MM.1S (cell line): ENCODE data around the gene TRIM28.
"Not testable (repeated sequence)": the region's sequence is repeated elsewhere in the genome, so short reads cannot be mapped to it uniquely, and the experiment has no call there.

Experiments
- DNase-seq: peaks from one replicate; pipeline ENCODE4 v3.0.0-alpha.2; 2015
- H2AFZ ChIP-seq: fragments of 300-600 bp; sonication (generic); 2 replicates; pipeline ENCODE4 v1.6.0; 2016; ENCODE audit warnings: antibody characterized with exemption, low read length
- H3F3A ChIP-seq: fragments of 300-600 bp; sonication (generic); 2 replicates; pipeline ENCODE4 v1.6.1; 2016; ENCODE audit warnings: mild to moderate bottlenecking, antibody characterized with exemption, low read length, moderate library complexity, mixed read lengths; ENCODE audit not compliant: insufficient read depth
- H3K27ac ChIP-seq: fragments of 300-600 bp; sonication (generic); 2 replicates; pipeline ENCODE4 v1.5.1; 2016; ENCODE audit warnings: mild to moderate bottlenecking, low read length
- H3K27me3 ChIP-seq: fragments of 300-600 bp; sonication (generic); replicated peaks from 2 replicates; pipeline ENCODE4 v1.6.0; 2016; ENCODE audit warnings: low read length; ENCODE audit not compliant: insufficient read depth
- H3K36me3 ChIP-seq: fragments of 300-600 bp; sonication (generic); replicated peaks from 2 replicates; pipeline ENCODE4 v1.6.1; 2016; ENCODE audit warnings: mild to moderate bottlenecking, low read length, mixed read lengths; ENCODE audit not compliant: insufficient read depth
- H3K4me1 ChIP-seq: fragments of 300-600 bp; sonication (generic); 2 replicates; pipeline ENCODE4 v1.6.1; 2016; ENCODE audit warnings: low read length, mixed read lengths
- H3K4me2 ChIP-seq: fragments of 300-600 bp; sonication (generic); 2 replicates; pipeline ENCODE4 v1.6.0; 2016; ENCODE audit warnings: low read depth, low read length
- H3K4me3 ChIP-seq: fragments of 300-600 bp; sonication (generic); 2 replicates; pipeline ENCODE4 v1.5.1; 2016; ENCODE audit warnings: low read length, mixed read lengths
- H3K79me2 ChIP-seq: fragments of 300-600 bp; sonication (generic); 2 replicates; pipeline ENCODE4 v1.6.1; 2016; ENCODE audit warnings: mixed run types, low read length, mixed read lengths
- H3K9ac ChIP-seq: fragments of 300-600 bp; sonication (generic); 2 replicates; pipeline ENCODE4 v1.6.1; 2016; ENCODE audit warnings: low read length, mixed read lengths
- H3K9me2 ChIP-seq: fragments of 300-600 bp; sonication (generic); replicated peaks from 2 replicates; pipeline ENCODE4 v1.6.1; 2016; ENCODE audit warnings: mild to moderate bottlenecking, low read length, mixed read lengths; ENCODE audit not compliant: insufficient read depth
- H3K9me3 ChIP-seq: fragments of 300-600 bp; sonication (generic); replicated peaks from 2 replicates; pipeline ENCODE4 v1.6.1; 2016; ENCODE audit warnings: mild to moderate bottlenecking, low read length, mixed read lengths; ENCODE audit not compliant: insufficient read depth
- H4K20me1 ChIP-seq: fragments of 300-600 bp; sonication (generic); 2 replicates; pipeline ENCODE4 v1.6.1; 2016; ENCODE audit warnings: mild to moderate bottlenecking, low read length, moderate library complexity, mixed read lengths; ENCODE audit not compliant: insufficient read depth
- CTCF ChIP-seq: fragments of 300-600 bp; sonication (generic); IDR thresholded peaks from 2 replicates; pipeline ENCODE4 v1.5.1; 2016; ENCODE audit warnings: antibody characterized with exemption, low read length, mixed read lengths
- EZH2 ChIP-seq: fragments of 300-600 bp; sonication (generic); optimal IDR thresholded peaks from 2 replicates; pipeline ENCODE3; 2017; ENCODE audit warnings: low read depth, mild to moderate bottlenecking, antibody characterized with exemption, low read length, mixed read lengths
- EZH2phosphoT487 ChIP-seq: fragments of 300-600 bp; sonication (generic); IDR thresholded peaks from 2 replicates; pipeline ENCODE4 v1.6.1; 2018; ENCODE audit warnings: antibody characterized with exemption, low read length

The TRIM28 gene

DNA sequence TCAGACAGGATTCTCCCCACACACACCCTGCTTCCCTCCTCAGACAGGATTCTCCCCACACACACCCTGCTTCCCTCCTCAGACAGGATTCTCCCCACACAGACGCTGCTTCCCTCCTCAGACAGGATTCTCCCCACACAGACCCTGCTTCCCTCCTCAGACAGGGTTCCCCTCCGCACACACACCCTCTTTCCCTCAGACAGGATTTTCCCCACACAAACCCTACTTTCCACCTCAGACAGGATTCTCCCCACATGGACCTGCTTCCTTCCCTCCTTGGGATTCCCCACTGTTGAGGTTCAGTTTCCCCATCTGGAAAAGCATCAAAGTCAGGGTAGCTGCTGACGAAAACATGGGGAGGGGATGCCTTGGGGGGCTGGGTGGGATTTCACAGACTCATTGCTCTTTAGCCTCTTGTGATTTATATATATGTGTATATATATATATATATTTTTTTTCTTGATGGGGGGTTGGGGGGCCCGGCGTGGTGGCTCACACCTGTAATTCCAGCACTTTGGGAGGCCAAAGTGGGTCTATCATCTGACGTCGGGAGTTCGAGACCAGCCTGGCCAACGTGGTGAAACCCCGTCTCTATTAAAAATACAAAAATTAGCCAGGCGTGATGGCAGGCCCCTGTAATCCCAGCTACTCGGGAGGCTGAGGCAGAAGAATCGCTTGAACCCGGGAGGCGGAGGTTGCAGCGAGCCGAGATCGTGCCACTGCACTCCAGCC lies 1.1 kb upstream of the TRIM28 start:
- H3K9ac ChIP-seq, H2AFZ ChIP-seq, H3F3A ChIP-seq, H3K4me3 ChIP-seq, H3K4me2 ChIP-seq, H3K9me2 ChIP-seq, H3K27ac ChIP-seq, H3K9me3 ChIP-seq, DNase-seq: not testable (repeated sequence)
- Histone ChIP-seq H3K79me2 (peaks cover 32% of the 10 kb centered on the region), H3K27me3 (peaks cover 11% of the 10 kb centered on the region), H3K36me3 (peaks cover 15% of the 10 kb centered on the region), H4K20me1 (peaks cover 29% of the 10 kb centered on the region), H3K4me1 (peaks cover 11% of the 10 kb centered on the region)

DNA sequence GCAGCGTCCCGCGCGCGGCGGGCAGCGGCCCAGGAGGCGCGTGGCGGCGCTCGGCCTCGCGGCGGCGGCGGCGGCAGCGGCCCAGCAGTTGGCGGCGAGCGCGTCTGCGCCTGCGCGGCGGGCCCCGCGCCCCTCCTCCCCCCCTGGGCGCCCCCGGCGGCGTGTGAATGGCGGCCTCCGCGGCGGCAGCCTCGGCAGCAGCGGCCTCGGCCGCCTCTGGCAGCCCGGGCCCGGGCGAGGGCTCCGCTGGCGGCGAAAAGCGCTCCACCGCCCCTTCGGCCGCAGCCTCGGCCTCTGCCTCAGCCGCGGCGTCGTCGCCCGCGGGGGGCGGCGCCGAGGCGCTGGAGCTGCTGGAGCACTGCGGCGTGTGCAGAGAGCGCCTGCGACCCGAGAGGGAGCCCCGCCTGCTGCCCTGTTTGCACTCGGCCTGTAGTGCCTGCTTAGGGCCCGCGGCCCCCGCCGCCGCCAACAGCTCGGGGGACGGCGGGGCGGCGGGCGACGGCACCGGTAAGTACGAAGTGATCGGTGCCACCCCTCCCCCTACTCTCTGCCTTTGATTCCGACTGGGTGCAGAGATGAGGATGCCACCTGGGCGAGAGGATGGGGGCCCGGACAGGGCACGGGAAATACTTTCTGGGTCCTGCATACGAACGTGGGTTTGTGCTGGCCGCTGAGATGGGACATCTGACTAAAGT lies 874 bp downstream of the TRIM28 start:
- peak overlapping the region; percentile 89 for H3K4me3 ChIP-seq
- no peaks in the 10 kb centered on the region for H3K9me3 ChIP-seq
- H3K79me2 ChIP-seq, result peaks cover 51% of the 10 kb centered on the region
- DNase-seq, result peak; percentile 64
- H3K36me3 ChIP-seq, result peaks cover 23% of the 10 kb centered on the region
- peak overlapping the region; percentile 77 for H3K9ac ChIP-seq
- peaks cover 8% of the 10 kb centered on the region; the same call in 1 of the 2 replicates for H3F3A ChIP-seq
- peak overlapping the region; percentile 53 for H3K4me2 ChIP-seq
- no peaks in the 10 kb centered on the region for H3K9me2 ChIP-seq
- peak overlapping the region; percentile 93; the same call in 1 of the 2 replicates for H3K27ac ChIP-seq
- TF ChIP-seq EZH2, result no peak
- no peak for TF ChIP-seq CTCF
- peaks cover 29% of the 10 kb centered on the region for H4K20me1 ChIP-seq
- H3K27me3 ChIP-seq, result no peaks in the 10 kb centered on the region; the same call in 1 of the 2 replicates
- H3K4me1 ChIP-seq, result peaks cover 11% of the 10 kb centered on the region
- H2AFZ ChIP-seq, result no peak overlapping the region

GRCh38 chr19:58545286-58546018 lies 1.6 kb downstream of the TRIM28 start:
- DNase-seq, result no peak
- H3K4me2 ChIP-seq, result peak overlapping the region; percentile 53
- no peak overlapping the region; the same call in 1 of the 2 replicates for H3K27ac ChIP-seq
- H3K9me2 ChIP-seq, result no peaks in the 10 kb centered on the region
- peaks cover 27% of the 10 kb centered on the region for H3K36me3 ChIP-seq
- H4K20me1 ChIP-seq, result peaks cover 29% of the 10 kb centered on the region
- H2AFZ ChIP-seq, result no peak overlapping the region
- TF ChIP-seq EZH2 (no peak), EZH2phosphoT487 (no peak), CTCF (no peak)
- peak overlapping the region; percentile 77 for H3K9ac ChIP-seq
- H3K9me3 ChIP-seq, result no peaks in the 10 kb centered on the region
- H3K27me3 ChIP-seq, result no peaks in the 10 kb centered on the region; the same call in 1 of the 2 replicates
- peaks cover 8% of the 10 kb centered on the region; the same call in 1 of the 2 replicates for H3F3A ChIP-seq
- H3K79me2 ChIP-seq, result peaks cover 51% of the 10 kb centered on the region
- H3K4me1 ChIP-seq, result peaks cover 11% of the 10 kb centered on the region
- peak overlapping the region; percentile 89 for H3K4me3 ChIP-seq
